Activated naive CD8-positive, alpha-beta T cell (primary cell): ENCODE measurements around the gene PXYLP1.

ENCODE experiments used
- H3K27ac Mint-ChIP-seq: one replicate; pipeline ENCODE4 v1.8.0; 2021; ENCODE audit warnings: mixed read lengths
- H3K27me3 Mint-ChIP-seq: one replicate; pipeline ENCODE4 v1.8.0; 2021; ENCODE audit warnings: mixed read lengths
- H3K36me3 Mint-ChIP-seq: one replicate; pipeline ENCODE4 v1.8.0; 2021; ENCODE audit warnings: mixed read lengths
- H3K4me1 Mint-ChIP-seq: one replicate; pipeline ENCODE4 v1.8.0; 2021; ENCODE audit warnings: low read depth, mixed read lengths
- H3K4me3 Mint-ChIP-seq: one replicate; pipeline ENCODE4 v1.8.0; 2021; ENCODE audit warnings: mild to moderate bottlenecking, mixed read lengths
- H3K9me3 Mint-ChIP-seq: one replicate; pipeline ENCODE4 v1.8.0; 2021; ENCODE audit warnings: low read depth, mixed read lengths

The PXYLP1 gene

DNA sequence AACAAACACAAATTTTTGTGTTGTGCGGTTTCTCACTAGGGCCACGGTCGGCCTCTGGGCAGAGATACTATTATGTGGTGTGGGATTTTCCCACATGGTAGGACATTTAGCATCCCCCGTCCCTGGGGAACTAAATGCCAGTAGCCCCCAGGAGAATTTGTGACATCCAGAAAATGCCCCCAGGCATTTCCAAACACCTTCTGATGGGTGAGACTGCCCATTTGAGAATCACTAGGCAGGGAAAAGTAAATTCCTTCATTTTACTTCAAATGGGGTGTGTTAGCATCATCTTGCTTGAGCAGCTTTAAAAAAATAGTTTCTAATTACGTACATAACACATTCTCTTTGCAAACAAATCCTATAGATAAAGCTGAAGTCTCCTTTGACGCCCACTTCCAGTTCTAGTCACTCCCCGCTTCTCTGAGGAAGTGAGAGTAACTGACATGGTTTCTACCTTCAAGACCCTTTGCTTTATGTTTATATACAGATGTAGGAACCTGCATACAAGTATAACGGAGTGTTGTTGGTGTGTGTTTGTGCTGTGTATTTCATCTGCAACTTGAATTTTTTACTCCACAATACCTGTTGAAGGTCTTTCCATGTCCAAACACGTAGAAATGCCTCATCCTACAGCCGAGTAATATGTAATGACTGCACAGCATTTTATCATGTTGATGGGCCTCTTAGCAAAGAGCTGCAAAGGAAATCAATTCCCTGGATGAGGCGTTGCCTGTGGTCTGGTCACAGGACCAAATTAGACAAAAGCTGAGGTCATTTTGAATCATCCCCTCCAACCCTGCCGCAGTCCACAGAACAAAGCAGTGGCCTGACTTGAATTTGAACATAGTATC is 105.3 kb downstream of the PXYLP1 start:
- Mint-ChIP-seq H3K27ac (no peak overlapping the region), H3K27me3 (peaks cover 2% of the 10 kb centered on the region), H3K4me1 (no peaks in the 10 kb centered on the region), H3K4me3 (no peak overlapping the region), H3K36me3 (peaks cover 7% of the 10 kb centered on the region), H3K9me3 (no peaks in the 10 kb centered on the region)

DNA sequence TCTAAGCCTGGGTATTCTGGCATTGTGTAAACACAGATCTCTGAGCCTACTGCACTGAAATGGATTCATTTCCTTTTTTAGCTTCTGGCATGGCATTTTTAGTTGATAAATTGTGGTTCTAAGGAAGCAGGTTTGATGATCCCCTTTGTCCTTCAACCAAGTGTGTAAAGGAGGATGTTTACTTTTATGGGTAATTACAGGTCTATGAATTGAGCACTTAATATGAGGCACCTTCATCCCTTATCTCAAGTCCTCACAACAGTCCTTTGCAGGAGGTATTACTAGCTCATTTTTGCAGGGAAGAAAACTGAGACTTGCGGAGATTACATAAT is 105.9 kb downstream of the PXYLP1 start:
- H3K27me3 Mint-ChIP-seq, result peaks cover 2% of the 10 kb centered on the region
- H3K27ac Mint-ChIP-seq, result no peak overlapping the region
- H3K9me3 Mint-ChIP-seq, result no peaks in the 10 kb centered on the region
- peaks cover 7% of the 10 kb centered on the region for H3K36me3 Mint-ChIP-seq
- no peaks in the 10 kb centered on the region for H3K4me1 Mint-ChIP-seq
- no peak overlapping the region for H3K4me3 Mint-ChIP-seq

DNA sequence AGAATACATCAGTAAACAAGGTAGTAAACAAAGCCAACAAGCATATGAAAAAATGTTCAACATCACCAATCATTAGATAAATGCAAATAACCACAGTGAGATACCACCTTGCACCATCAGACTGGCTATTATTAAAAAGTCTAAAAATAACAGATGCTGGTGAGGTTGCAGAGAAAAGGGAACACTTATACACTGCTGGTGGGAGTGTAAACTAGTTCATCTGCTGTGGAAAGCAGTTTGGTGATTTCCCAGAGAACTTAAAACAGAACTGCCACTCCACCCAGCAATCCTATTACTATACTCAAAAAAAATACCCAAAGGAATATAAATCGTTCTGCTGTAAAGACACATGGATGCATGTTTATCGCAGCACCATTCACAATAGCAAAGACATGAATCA is 106.4 kb downstream of the PXYLP1 start:
- Mint-ChIP-seq H3K27ac (no peak overlapping the region), H3K27me3 (peaks cover 2% of the 10 kb centered on the region), H3K4me3 (no peak overlapping the region), H3K4me1 (no peaks in the 10 kb centered on the region), H3K36me3 (peaks cover 7% of the 10 kb centered on the region), H3K9me3 (no peaks in the 10 kb centered on the region)

DNA sequence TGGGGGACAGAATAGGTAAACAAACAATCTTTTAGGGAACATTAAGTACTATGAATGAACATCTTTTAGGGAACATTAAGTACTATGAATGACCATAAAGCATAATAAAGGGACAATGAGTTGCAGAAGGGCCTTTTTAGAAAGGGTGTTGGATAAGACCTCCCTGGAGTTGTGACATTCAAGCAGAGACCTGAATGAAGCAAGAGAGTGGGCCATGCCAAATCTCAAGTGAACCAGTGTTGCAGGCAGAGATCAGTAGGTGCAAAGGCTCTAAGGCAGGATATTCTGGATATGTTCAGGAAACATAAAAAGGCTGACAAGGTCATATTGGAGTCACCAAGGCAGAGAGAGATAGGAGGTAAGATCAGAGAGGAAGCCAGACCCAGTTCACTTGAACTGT is 107.3 kb downstream of the PXYLP1 start:
- no peaks in the 10 kb centered on the region for H3K4me1 Mint-ChIP-seq
- no peak overlapping the region for H3K27ac Mint-ChIP-seq

DNA sequence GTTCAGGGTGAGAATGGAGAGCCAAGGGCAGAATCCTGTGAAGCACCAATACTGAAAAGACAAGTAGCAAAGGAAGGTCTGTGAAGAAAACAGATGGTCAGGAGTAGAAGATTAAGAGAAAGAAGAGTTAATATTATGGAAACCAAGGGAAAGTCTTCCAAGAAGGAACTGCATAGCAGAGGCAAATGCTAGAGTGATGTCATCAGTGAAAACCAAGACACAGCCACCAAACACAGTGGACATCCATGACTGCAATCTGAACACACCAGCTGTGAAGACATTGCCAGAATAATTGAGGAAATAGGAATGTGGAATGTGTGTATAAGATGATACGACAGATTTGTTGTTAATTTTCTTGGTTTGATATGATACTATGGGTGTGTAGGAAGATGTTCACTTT is 109.9 kb downstream of the PXYLP1 start:
- Mint-ChIP-seq H3K9me3 (no peaks in the 10 kb centered on the region), H3K27me3 (no peaks in the 10 kb centered on the region), H3K36me3 (peaks cover 7% of the 10 kb centered on the region), H3K4me1 (no peaks in the 10 kb centered on the region), H3K27ac (no peak overlapping the region), H3K4me3 (no peak overlapping the region)

More for the DNA sequence above, 107.3 kb downstream of the PXYLP1 start:
- H3K36me3 Mint-ChIP-seq, result peaks cover 7% of the 10 kb centered on the region
- no peak overlapping the region for H3K4me3 Mint-ChIP-seq
- H3K27me3 Mint-ChIP-seq, result peaks cover 2% of the 10 kb centered on the region
- H3K9me3 Mint-ChIP-seq, result no peaks in the 10 kb centered on the region

DNA sequence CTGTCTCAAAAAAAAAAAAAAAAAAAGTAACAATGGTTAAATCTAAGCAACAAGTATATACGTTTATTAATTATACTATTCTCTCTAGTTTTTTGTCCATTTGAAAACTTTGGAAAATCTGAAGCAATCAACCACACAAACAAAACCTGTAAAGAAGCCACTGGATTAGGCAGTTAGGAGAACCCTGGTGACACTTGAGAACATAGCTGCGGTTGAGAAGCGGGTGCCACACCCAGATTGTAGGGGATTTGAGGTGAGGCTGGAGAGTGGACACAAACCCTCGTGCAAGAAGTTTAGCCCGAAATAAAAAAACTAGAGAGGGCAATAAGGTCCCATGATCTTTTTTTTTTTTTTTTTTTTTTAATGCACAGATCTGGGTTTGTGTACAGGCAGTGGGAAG is 110.8 kb downstream of the PXYLP1 start:
- Mint-ChIP-seq H3K27ac (no peak overlapping the region), H3K36me3 (peaks cover 7% of the 10 kb centered on the region), H3K9me3 (no peaks in the 10 kb centered on the region), H3K4me1 (no peaks in the 10 kb centered on the region), H3K27me3 (no peaks in the 10 kb centered on the region), H3K4me3 (no peak overlapping the region)

DNA sequence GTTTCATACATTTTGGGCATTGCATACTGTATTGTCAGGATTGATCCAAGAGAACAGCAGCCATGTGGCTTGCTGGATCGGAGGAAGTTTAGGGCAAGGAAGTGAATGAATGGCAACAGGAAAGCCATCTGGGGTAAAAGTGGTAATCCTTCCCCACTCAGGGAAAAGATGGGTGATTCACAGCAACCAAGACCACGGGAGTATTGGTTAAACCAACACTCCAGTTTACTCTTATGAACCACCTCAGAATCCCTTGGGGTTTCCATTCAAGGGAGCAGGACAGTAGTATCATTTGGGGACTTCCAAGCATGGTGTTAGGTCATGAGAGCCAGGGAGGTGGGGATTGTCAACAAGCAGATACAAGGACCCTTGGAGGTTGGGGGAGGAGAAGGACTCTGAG is 111.5 kb downstream of the PXYLP1 start:
- no peak overlapping the region for H3K4me3 Mint-ChIP-seq
- H3K27me3 Mint-ChIP-seq, result no peaks in the 10 kb centered on the region
- no peaks in the 10 kb centered on the region for H3K9me3 Mint-ChIP-seq
- no peak overlapping the region for H3K27ac Mint-ChIP-seq
- no peaks in the 10 kb centered on the region for H3K4me1 Mint-ChIP-seq
- peaks cover 7% of the 10 kb centered on the region for H3K36me3 Mint-ChIP-seq

DNA sequence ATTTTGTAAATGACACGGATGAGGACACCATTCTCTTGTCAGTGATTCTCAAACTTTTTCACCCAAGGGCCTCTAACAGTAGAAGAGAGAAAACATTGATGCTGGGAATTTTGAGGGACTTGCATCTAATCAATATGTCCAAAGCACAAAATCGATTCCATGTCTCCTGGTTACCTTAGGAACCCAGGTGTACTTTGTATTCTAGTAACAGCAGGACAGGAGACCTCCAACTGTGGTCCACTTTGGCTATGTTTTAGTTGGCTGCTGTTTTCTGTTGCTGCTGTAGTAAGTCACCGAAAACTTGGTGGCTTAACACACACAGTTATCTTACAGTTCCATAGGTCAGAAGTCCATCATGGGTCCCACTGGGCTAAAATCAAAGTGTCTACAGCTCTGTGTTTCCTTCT is 112.2 kb downstream of the PXYLP1 start:
- H3K9me3 Mint-ChIP-seq, result no peaks in the 10 kb centered on the region
- H3K4me1 Mint-ChIP-seq, result no peaks in the 10 kb centered on the region
- no peaks in the 10 kb centered on the region for H3K27me3 Mint-ChIP-seq
- H3K4me3 Mint-ChIP-seq, result no peak overlapping the region
- no peak overlapping the region for H3K27ac Mint-ChIP-seq
- peaks cover 11% of the 10 kb centered on the region for H3K36me3 Mint-ChIP-seq
